CD4-positive, alpha-beta T cell treated with Interleukin-2 at 100 ng/mL for 4 hours (primary cell): ENCODE measurements around the gene SH3PXD2A.

ENCODE experiments used
- DNase-seq: peaks from one replicate; pipeline ENCODE4 v3.0.0-alpha.2; 2020; ENCODE audit warnings: low spot score

Gene SH3PXD2A

GRCh38 chr10:103581499-103581898 lies 273.9 kb downstream of the SH3PXD2A start:
- no peak for DNase-seq

GRCh38 chr10:103580430-103580829 lies 274.9 kb downstream of the SH3PXD2A start:
- DNase-seq, result no peak

GRCh38 chr10:103580011-103580410 lies 275.4 kb downstream of the SH3PXD2A start:
- DNase-seq, result no peak

- no peak for DNase-seq
Measured at GRCh38 chr10:103578782-103579382, 276.5 kb downstream of the SH3PXD2A start.

GRCh38 chr10:103576862-103577261 lies 278.5 kb downstream of the SH3PXD2A start:
- no peak for DNase-seq

GRCh38 chr10:103576076-103576471 lies 279.3 kb downstream of the SH3PXD2A start:
- DNase-seq, result no peak

GRCh38 chr10:103575416-103576075 lies 279.8 kb downstream of the SH3PXD2A start:
- DNase-seq, result no peak

GRCh38 chr10:103574097-103575061 lies 281.0 kb downstream of the SH3PXD2A start:
- no peak for DNase-seq

- no peak for DNase-seq
Measured at GRCh38 chr10:103573205-103573487, 282.2 kb downstream of the SH3PXD2A start.

GRCh38 chr10:103572347-103573204 lies 282.8 kb downstream of the SH3PXD2A start:
- DNase-seq, result no peak

- no peak for DNase-seq
Measured at GRCh38 chr10:103571656-103571975, 283.8 kb downstream of the SH3PXD2A start.

GRCh38 chr10:103570844-103571655 lies 284.3 kb downstream of the SH3PXD2A start:
- DNase-seq, result no peak

GRCh38 chr10:103569896-103570295 lies 285.5 kb downstream of the SH3PXD2A start:
- no peak for DNase-seq

- no peak for DNase-seq
Measured at GRCh38 chr10:103568505-103568904, 286.9 kb downstream of the SH3PXD2A start.

- no peak for DNase-seq
Measured at GRCh38 chr10:103566536-103566935, 288.8 kb downstream of the SH3PXD2A start.

GRCh38 chr10:103564776-103565520 lies 290.4 kb downstream of the SH3PXD2A start:
- DNase-seq, result no peak

- no peak for DNase-seq
Measured at GRCh38 chr10:103564116-103564501, 291.3 kb downstream of the SH3PXD2A start.

- no peak for DNase-seq
Measured at GRCh38 chr10:103563231-103564115, 291.9 kb downstream of the SH3PXD2A start.

GRCh38 chr10:103562383-103562782 lies 293.0 kb downstream of the SH3PXD2A start:
- DNase-seq, result no peak

- no peak for DNase-seq
Measured at GRCh38 chr10:103560886-103561285, 294.5 kb downstream of the SH3PXD2A start.
